GM11168 (cell line): ENCODE data around the gene EIF3A.
"Not testable (repeated sequence)": the region's sequence is repeated elsewhere in the genome, so short reads cannot be mapped to it uniquely, and the experiment has no call there.

Experiments used
- in situ Hi-C: fragments of 300-500 bp; cut with MboI; formaldehyde crosslinking; loops from one replicate; pipeline ENCODE4 v1.12.0; 2022; ENCODE audit warnings: low sequenced_read_pairs; ENCODE audit not compliant: unreplicated experiment

Gene EIF3A

DNA sequence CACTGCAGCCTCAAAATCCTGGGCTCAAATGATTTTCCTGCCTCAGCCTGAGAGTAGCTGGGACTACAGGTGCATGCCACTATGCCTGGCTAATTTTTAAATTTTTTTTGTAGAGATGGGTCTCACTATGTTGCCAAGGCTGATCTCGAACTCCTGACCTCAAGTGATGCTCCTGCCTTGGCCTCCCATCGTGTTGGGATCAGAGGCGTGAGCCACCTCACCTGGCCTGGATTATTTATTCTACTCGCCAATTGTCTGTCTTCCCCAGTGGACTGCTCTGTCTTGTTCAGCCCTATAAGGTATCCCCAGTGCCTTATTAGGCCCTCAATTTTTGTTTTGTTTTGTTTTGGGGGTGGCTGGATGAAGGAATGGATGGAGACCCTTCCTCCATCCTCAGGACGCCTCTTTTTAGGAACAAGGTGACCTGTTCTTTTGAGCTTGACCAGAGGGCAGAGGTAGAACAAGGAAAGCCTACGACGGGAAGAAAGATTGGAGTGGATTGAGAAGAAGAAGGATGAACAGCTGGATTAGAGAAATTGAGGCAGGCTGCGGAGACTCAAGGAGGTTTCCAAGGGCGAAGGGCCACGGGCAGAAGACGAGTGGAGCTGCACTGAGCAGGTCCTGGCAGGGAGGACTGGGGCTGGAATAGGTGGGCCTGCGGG is 22.8 kb upstream of the EIF3A start:
- in situ Hi-C loops: no loop called here

DNA sequence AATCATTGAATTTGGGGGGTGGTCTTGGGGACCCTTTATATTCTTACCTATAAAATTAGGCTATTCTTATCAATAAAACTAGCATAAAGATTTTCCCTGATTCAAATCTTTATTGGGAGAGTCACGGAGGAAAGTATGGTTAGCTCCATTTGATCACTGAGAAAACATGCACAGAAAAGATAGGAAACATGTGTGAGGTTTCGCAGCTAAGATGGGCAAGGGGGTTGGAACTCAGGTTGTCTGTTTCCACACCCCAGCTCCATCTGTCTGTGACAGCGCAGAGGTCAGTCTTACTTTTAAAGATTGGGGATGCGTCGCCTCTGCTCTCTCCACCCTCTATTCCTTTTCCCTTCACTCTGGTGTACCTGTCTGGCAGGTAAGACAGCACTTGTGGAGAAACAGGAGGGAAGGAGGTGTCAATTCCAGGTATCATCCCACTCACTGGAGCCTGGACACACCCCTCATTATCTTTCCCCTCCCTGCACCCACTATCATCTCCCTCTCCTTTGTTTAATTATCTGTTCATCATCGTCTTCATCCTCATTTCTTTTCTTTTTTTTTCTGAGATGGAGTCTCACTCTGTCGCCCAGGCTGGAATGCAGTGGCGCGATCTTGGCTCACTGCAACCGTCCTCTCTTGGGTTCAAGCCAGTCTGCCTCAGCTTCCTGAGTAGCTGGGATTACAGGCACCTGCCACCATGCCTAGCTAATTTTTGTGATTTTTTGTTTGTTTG is 20.9 kb upstream of the EIF3A start:
- in situ Hi-C loops: no loop called here

DNA sequence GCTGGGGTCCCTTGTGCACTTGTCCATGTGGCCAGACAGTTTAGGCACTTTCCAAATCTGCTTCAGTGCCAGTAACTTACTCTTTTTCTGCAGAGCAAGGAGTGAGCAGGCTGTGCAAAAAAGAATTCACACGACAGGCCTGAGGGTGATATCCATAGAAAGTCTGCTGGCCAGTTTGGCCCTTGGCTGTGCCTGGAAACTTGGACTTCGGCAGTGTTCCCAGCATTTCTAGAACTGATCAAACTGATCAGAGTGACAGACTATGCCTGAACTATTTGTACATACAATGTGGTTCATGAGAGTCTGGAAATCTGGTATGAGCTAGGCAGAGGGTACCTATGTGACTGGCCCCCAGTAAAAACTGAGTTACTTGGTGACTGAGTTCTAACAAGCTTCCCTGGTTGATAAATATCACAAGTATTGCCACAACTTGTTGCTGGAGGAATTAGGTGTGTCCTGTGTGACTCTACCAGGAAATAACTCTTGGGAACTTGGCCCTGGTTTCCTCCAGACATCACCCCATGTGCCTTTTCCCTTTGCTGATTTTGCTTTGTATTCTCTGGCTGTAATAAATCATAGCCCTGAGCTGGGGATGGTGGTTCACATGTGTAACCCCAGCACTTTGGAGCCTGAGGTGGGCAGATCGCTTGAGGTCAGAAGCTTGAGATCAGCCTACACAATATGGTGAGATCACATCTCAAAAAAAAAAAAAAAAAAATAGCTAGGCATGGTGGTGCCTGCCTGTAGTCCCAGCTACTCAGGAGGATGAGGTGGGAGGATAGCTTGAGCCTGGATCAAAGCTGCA is 20.0 kb upstream of the EIF3A start:
- in situ Hi-C loops: no loop called here

DNA sequence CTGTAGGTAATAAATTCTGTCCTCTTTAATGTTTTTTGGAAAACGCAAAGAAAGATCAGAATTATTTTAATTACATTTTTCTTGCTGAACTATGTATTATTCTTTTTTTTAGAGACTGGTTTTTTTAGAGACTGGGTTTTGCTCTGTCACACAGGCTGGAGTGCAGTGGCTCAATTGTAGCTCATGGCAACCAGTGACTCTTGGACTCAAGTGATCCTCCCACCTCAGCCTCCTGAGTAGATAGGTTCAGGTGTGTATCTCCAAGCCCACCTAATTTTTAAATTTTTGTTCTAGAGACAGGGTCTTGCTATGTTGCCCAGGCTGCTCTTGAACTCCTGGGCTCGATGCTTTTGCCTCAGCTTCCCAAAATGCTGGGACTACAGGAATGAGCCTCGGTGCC is 18.0 kb upstream of the EIF3A start:
- in situ Hi-C loops: no loop called here

DNA sequence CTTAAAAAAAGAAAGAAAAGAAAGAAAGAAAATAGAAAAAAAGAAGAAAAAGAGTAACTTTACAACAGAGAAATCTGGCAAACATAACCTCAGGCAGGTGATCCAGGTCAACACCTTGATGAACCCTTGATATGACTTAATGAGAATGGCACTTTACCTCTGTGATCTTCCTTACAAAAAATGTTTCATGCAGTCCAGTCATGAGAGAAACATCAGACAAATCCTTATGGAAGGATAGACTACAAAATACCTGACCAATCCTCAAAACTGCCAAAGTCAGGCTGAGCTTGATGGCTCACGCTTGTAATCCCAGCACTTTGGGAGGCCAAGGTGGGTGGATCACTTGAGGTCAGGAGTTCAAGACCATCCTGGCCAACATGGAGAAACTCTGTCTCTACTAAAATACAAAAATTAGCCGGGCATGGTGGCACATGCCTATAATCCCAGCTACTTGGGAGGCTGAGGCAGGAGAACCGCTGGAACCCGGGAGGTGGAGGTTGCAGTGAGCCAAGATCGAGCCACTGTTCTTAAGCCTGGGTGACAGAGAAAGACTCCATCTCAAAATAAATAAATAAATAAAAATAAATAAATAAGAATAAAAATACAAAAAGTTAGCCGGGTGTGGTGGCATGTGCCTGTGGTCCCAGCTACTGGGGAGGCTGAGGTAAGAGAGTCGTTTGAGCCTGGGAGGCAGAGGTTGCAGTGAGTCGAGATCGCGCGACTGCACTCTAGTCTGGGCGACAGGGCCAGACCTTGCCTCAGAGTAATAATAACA is 16.2 kb upstream of the EIF3A start:
- in situ Hi-C loops: not testable (repeated sequence)

DNA sequence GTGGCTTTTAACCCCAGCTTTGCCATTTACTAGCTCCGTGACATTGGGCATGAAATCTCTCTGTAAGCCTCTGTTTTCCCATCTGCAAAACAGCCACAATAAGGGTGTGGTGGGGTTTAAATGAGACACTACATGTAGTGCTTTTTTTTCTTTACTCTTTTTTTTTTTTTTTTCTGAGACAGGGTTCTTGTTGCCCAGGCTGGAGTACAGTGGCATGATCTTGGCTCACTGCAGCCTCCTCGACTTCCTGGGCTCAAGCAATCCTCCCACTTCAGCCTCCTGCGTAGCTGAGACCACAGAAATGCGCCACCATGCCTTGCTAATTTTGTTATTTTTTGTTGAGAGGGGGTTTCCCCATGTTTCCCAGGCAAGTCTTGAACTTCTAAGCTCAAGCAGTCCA is 15.0 kb upstream of the EIF3A start:
- in situ Hi-C loops: no loop called here

DNA sequence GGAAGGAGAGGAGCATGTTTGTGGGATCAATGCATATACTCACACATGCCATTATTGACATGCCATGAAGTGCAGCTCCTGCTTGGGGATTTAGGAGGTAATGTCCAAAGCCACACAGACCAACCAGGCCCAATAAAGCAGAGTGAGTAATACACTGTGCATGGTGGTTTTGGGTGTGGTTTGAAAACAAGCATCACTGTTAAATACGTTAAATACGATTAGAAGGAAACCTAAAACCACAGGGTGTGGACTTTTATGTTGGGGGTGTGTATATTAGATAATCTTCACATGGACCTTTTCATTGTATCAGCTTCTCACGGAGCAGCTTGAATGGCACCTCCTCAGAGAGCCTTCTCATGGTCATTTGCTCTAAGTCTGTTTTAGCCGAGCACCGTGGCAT is 10.4 kb upstream of the EIF3A start:
- in situ Hi-C loops: no loop called here

DNA sequence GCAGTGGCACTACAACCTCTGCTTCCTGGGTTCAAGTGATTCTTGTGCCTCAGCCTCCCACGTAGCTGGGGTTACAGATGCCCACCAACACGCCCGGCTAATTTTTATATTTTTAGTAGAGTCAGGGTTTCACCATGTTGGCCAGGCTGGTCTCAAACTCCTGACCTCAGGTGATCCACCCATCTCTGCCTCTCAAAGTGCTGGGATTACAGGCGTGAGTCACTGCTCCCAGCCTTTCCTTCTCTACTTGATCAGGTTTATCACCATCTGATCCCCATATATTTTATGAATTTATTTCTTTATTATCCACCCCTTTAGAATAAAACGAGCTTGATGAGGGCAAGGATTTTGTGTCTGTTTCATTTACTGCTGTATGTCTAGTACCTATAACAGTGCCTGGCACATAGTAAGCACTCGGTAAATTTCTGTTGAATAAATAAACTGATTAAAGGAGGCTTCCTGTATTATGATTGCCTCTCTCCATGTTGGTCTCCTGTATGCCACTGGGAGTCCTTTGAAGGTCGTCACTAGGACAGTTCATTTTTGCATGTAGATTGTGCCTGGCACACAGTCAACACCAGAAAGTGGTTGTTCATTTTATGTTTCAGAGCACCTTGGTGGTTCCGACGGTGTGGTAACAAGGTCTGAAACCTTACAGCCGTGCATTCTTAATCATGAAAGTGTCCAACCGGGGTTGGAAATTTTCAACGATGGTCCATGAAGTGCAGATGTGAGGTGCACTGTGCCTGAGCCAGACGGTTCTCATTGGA is 9.6 kb upstream of the EIF3A start:
- in situ Hi-C loops: no loop called here

DNA sequence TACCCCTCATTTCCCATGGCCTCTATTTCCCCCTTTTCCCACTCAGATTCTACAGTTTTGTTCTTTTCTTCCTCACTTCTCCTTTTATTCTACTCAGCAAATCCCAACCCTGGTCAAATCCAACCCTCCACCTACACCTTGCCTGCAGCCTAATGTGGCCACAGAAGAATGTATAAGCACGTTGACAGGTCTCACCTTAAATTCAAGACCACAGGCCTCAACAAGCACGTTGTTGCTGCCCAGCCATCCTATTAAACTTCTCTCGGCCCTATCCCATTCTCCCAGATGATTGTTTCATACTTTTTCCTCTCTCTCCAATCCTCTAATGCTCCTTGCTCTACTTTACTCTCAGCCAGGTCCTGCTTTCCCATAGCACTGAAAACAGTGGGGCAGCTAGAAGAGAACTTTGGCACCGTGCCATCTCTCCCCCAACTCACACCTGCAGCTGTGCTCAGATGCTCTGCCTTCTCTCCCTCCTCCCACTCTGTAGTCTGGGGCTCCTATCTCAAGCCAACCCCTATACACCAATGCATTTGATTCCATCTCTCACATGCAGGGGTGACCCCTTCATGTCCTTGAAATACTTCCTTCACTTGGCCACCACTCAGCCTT is 6.8 kb upstream of the EIF3A start:
- in situ Hi-C loops: no loop called here

DNA sequence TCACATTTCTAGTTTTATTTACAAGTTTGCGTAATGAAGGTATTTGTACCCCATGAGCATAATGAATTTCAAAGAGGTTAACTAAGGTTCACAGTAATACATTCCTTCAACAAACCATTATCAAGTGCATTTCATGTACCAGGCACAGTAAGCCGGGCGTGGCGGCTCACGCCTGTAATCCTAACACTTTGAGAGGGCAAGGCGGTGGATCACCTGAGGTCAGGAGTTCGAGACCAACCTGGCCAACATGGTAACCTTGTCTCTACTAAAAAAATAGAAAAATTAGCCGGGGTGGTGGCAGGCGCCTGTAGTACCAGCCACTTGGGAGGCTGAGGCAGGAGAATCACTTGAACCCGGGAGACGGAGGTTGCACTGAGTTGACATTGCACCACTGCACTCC is 4.3 kb upstream of the EIF3A start:
- in situ Hi-C loops: no loop called here

DNA sequence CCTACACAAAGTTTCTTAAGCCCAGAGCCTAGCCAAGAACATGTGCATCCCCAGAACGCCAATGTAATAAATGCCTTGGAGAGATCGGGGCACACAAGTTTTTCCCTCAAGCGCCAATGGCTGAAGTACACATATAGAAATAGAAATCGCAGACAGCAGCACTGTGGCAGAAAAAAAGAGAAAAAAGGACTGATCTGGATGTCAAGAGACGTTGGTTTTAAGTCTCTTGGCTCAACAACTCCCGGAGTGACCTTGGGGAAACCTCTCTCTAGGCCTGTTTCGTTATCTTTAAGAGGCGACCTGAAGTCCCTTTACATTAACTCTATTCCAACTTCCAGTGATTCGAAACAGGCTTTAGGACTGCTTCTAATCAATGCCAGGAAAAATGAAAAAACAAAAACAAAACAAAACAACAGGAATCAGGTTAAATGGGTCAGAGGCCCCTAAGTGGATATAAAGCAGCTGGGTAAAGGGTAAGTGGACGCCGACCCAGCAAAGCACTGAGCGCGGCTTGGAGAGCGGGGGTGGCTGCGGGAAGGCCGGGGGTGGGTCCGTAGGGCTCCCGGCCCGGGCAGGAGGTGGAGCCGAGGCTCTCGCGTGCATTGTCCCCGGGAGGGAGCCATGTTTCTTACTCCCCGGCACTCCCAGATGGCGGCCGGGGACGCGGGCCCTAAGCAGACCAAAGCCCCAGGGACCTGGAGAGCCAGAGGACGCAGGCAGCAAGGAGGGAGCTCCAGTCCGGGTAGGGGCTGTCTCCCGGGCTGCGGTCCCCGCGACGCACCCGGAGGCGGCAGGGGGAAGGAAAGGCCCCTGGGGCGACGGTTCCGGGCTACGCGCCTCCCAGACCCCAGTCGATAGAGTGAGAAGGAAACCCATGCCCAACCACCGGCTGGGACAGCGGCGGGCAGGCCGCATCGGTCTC is 757 bp downstream of the EIF3A start:
- in situ Hi-C loops: no loop called here

DNA sequence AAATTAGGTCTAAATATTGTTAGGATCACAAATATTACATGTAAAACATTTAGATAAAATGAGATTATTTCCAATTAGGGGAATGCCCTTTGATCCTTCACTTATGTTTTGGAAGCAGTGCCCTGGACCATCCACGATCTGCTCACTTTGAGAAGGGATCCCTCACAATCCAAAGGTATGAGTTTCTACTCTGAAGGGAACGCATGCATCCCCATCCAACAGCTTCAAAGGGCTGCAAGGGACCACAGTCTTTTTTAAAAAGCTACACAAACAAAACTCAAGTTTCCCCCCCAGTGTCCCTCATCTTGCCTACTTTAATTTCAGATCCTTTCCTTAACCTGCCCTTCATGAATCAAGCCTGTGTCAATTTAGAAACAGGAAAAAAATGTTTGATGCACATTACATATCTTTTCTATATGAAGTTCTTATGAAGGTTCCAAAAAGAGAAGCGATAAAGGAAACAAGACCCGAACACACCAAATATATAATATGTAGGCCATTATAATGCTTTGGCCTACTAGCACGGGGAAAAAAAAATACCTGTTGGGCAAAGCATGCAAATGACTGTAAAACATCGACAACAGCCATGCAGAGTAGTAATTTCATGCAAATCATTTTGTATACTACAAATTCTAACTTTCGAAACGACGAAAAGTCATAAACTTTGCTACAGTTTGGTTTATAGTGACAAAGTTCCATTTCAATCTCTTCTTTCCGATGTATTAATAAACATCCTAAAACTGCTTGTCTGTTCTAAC is 2.0 kb downstream of the EIF3A start:
- in situ Hi-C loops: no loop called here

DNA sequence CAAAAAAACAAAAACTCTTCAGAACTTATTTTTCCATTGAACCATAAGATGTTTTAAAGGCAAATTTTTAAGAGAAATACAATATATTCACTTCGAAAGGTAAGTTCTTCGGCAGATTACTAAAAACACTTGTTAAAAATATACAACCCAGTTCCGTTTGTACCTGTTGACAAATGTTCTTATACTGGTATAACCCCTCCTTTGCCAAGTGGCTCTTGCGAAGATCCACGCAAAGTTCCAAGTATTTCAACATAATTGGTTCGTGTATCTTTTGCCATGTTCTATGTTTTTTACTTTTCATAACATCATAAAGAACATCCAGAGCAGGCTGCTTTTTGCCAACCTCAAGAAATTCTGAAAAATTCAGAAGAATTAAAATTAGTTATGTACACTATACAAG is 7.0 kb downstream of the EIF3A start:
- in situ Hi-C loops: no loop called here

DNA sequence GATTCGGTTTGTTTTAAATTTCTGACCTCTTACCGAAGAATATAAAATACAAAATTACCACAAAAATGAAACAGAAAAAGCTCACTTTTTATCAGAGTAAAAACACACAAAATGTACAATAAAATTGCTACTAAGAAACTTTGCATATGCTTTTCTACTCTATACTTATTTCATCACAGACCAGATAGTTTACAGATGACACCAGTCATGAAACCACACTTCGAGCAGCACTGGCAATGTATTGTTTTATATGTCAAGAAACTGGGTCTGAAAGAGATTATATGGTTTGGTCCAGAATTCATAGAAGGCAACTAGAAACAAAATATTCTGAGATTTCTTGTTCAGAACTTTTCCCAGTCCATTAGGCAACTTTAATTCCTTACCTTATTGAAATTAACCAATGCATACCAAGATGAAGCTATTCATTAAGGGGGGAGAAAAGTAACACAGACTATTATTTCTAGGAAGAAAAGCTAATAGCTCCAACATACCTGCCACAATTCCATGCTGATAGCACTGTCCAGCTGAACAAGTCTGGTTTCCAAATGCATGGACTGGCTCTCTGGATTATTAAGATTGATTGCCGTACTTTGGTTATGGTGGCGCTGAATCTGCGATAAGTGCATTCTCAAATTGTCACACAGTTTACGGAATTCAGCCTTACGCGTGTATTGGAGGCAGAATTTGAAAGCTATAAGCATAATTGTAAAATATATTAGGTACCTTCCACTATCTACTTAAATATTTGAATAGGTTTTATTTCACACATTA is 10.0 kb downstream of the EIF3A start:
- in situ Hi-C loops: no loop called here

DNA sequence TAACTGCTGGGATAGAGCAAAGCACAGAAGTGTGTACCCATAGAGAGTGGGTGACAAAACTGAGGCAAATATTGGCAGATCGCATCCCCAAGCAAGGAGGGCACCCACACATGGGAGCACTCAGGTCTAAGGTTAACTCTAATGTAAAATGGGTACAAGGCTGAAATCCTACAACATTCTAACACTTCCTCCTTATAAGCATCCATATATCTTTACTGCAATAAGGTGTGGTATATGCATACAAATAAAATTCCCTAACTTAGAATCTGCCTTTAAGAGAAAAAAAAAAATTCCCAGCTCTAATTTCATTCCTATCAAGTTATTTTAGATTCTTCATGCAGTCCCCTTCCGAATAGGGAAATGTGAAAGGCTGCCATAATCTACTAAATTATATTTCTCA is 18.7 kb downstream of the EIF3A start:
- in situ Hi-C loops: no loop called here

DNA sequence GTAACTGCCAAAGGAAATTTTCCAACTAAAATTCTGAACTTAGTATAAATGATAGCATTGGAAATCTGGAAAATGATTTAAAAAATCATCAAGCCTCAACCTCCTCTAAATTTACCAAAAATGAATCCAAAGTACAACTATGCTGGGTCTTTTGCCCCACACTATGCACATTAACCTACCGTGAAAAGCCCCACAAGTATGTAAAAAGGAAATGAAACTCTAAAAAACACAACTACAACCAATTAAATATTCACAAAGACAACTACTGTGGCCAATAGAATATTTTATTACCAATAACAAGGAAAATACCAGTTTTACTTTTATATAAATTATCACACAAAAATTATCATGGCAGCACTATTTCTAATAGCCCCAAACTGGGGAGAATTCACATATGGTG is 19.3 kb downstream of the EIF3A start:
- in situ Hi-C loops: no loop called here

DNA sequence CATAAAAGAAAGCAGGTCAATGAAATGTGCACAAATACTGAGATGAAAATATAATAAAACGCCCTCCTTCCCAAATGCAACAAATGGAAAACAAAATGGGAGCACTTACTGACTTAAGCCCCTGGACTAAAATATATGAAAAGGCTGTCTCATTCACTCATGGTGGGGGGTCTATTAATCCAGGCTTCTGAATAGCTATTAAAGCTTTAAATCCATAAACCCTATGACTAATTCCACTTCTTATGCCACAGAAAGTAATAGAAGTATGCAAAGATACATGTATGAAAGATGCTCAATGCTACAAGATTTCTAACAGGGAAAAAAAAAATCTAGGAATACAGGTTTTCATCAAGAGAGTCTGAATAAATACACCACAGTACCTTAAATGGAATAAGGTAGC is 20.5 kb downstream of the EIF3A start:
- in situ Hi-C loops: no loop called here
